GM12878 (cell line): Measurements from ENCODE around the gene ZNF883. TPM values are rescaled to one million over a fixed set of nuclear protein-coding genes. Genes with fewer than 3 reads are reported as not detected.

Experiments
- ATAC-seq: fragments of 200-7000 bp; cut with Tn5 transposase; 3 replicates; pipeline ENCODE4 v1.9.1; 2020; ENCODE audit warnings: mild to moderate bottlenecking, moderate library complexity
- BruUV-seq: library from RNA; stranded (reverse); fragments of 400-500 nt; replicated peaks from 2 replicates; lab custom pipeline; 2021; lab: Mats Ljungman, UMichigan
- CTCF ChIA-PET: fragments of 300-600 bp; sonication (Branson Sonifier 250); formaldehyde crosslinking; extraction: SDS; loops from one replicate; lab custom pipeline; 2021; ENCODE audit warnings: inconsistent platforms; lab: Yijun Ruan, JAX
- POLR2A ChIA-PET: fragments of 350-600 bp; formaldehyde crosslinking; extraction: SDS; loops from one replicate; lab custom pipeline; 2021; ENCODE audit warnings: inconsistent platforms; lab: Charles Lee
- RAD21 ChIA-PET: fragments of 300-600 bp; sonication (Branson Sonifier 250); formaldehyde crosslinking; loops from one replicate; lab custom pipeline; 2023; ENCODE audit warnings: antibody characterized with exemption; ENCODE audit not compliant: unreplicated experiment; lab: Charles Lee
- SMC1A ChIA-PET: fragments of 300-600 bp; sonication (Branson Sonifier 250); formaldehyde crosslinking; loops from one replicate; lab custom pipeline; 2023; ENCODE audit not compliant: unreplicated experiment, uncharacterized antibody; lab: Charles Lee
- DNase-seq: peaks from one replicate; pipeline ENCODE4 v3.0.0-alpha.2; 2011; ENCODE audit warnings: low read depth, low spot score
- FAIRE-seq: peaks from 3 replicates; lab custom pipeline; 2011; peaks lifted over from hg19 to GRCh38; lab: Jason Lieb, UNC
- H2AFZ ChIP-seq: 2 replicates; pipeline ENCODE4 v1.6.0; 2011; ENCODE audit warnings: low read depth, low read length, control low read depth; ENCODE audit not compliant: control insufficient read depth
- H3K27ac ChIP-seq: 2 replicates; pipeline ENCODE4 v1.5.1; 2011; ENCODE audit warnings: control low read depth; ENCODE audit not compliant: control insufficient read depth, insufficient read depth
- H3K27me3 ChIP-seq, 2 experiments: replicated peaks in 1 of 2; 2 replicates each; pipeline versions ENCODE4 v1.6.0 to v1.6.1; 2011; ENCODE audit warnings: low read length in 1 of 2; ENCODE audit not compliant: control insufficient read depth in 2 of 2, insufficient read depth in 2 of 2
- H3K36me3 ChIP-seq, 2 experiments: 2 replicates each; pipeline ENCODE4 v1.5.1; 2011; ENCODE audit warnings: low read length in 1 of 2; ENCODE audit not compliant: control insufficient read depth in 2 of 2, insufficient read depth in 2 of 2
- H3K4me1 ChIP-seq: 2 replicates; pipeline ENCODE4 v1.6.1; 2011; ENCODE audit warnings: mild to moderate bottlenecking, low read length, moderate library complexity, mixed read lengths; ENCODE audit not compliant: control insufficient read depth, insufficient read depth
- H3K4me2 ChIP-seq: 2 replicates; pipeline ENCODE4 v1.6.0; 2011; ENCODE audit warnings: control low read depth; ENCODE audit not compliant: control insufficient read depth, insufficient read depth
- H3K4me3 ChIP-seq: fragments of 200-600 bp; sonication (generic); 2 replicates; pipeline ENCODE4 v1.5.1; 2016
- H3K79me2 ChIP-seq: 2 replicates; pipeline ENCODE4 v1.6.0; 2011; ENCODE audit warnings: low read length; ENCODE audit not compliant: control insufficient read depth, insufficient read depth
- H3K9ac ChIP-seq: 2 replicates; pipeline ENCODE4 v1.8.0; 2011; ENCODE audit warnings: low read length, control low read depth, mixed read lengths; ENCODE audit not compliant: control insufficient read depth, insufficient read depth
- H3K9me3 ChIP-seq: replicated peaks from 3 replicates; pipeline ENCODE4 v1.5.1; 2011; ENCODE audit warnings: mild to moderate bottlenecking, low read length; ENCODE audit not compliant: control insufficient read depth, insufficient read depth
- H4K20me1 ChIP-seq: 2 replicates; pipeline ENCODE4 v1.6.0; 2011; ENCODE audit not compliant: control insufficient read depth, insufficient read depth
- CBX3 ChIP-seq: fragments of 200-600 bp; sonication (generic); IDR thresholded peaks from 2 replicates; pipeline ENCODE4 v1.6.1; 2016; ENCODE audit warnings: low read depth, borderline replicate concordance
- CEBPB ChIP-seq, 2 experiments: fragments of 150-350 bp in 1 of 2; IDR thresholded peaks; 2 replicates each; pipeline ENCODE4 v1.6.1; 2012 to 2014; ENCODE audit warnings: low read depth in 2 of 2, low read length in 2 of 2, borderline replicate concordance in 1 of 2, inconsistent platforms in 1 of 2
- CREB1 ChIP-seq: IDR thresholded peaks from 2 replicates; pipeline ENCODE4 v1.6.1; 2012; ENCODE audit warnings: low read depth, mild to moderate bottlenecking, inconsistent platforms
- EGR1 ChIP-seq, 2 experiments: IDR thresholded peaks; 1 replicate in 1 of 2; 2 replicates in 1 of 2; pipeline ENCODE4 v1.6.1; 2011 to 2012; ENCODE audit warnings: low read depth in 2 of 2, low read length in 2 of 2, borderline replicate concordance in 1 of 2, mild to moderate bottlenecking in 1 of 2, moderate library complexity in 1 of 2
- EP300 ChIP-seq, 2 experiments: fragments of 150-350 bp in 1 of 2; IDR thresholded peaks; 2 replicates each; pipeline ENCODE4 v1.6.1; 2011 to 2012; ENCODE audit warnings: low read depth in 2 of 2, low read length in 2 of 2, borderline replicate concordance in 1 of 2, improper control_type of control experiment in 1 of 2, inconsistent platforms in 1 of 2; ENCODE audit not compliant: control insufficient read depth in 1 of 2
- FOXK2 ChIP-seq: fragments of 450-650 bp; IDR thresholded peaks from 2 replicates; pipeline ENCODE4 v1.6.1; 2017; ENCODE audit warnings: mild to moderate bottlenecking, moderate library complexity
- GABPA ChIP-seq: IDR thresholded peaks from 2 replicates; pipeline ENCODE4 v1.6.1; 2014; ENCODE audit warnings: antibody characterized with exemption, low read depth, mild to moderate bottlenecking, inconsistent platforms
- JUND ChIP-seq: IDR thresholded peaks from 2 replicates; pipeline ENCODE4 v1.6.1; 2012; ENCODE audit warnings: low read depth, mild to moderate bottlenecking, low read length, improper control_type of control experiment, moderate library complexity
- KAT2A ChIP-seq: conservative IDR thresholded peaks from 2 replicates; pipeline ENCODE4 v1.6.1; 2011; ENCODE audit warnings: low read depth, low read length; ENCODE audit not compliant: control insufficient read depth
- MEF2B ChIP-seq: fragments of 450-650 bp; IDR thresholded peaks from 2 replicates; pipeline ENCODE4 v1.6.1; 2018; ENCODE audit warnings: mild to moderate bottlenecking, moderate library complexity; ENCODE audit not compliant: partially characterized antibody, poor library complexity, severe bottlenecking
- MTA3 ChIP-seq: IDR thresholded peaks from 2 replicates; pipeline ENCODE4 v1.6.1; 2012; ENCODE audit warnings: low read length, inconsistent platforms, borderline replicate concordance
- PAX5 ChIP-seq: IDR thresholded peaks from 2 replicates; pipeline ENCODE4 v1.6.1; 2011; ENCODE audit warnings: low read depth, low read length, borderline replicate concordance
- POLR2AphosphoS2 ChIP-seq: IDR thresholded peaks from 2 replicates; pipeline ENCODE4 v1.6.1; 2011; ENCODE audit warnings: low read depth, mild to moderate bottlenecking, low read length, improper control_type of control experiment, moderate library complexity
- SUZ12 ChIP-seq: fragments of 200-600 bp; sonication (generic); IDR thresholded peaks from one replicate; pipeline ENCODE4 v1.6.1; 2018; ENCODE audit warnings: antibody characterized with exemption, mild to moderate bottlenecking; ENCODE audit not compliant: unreplicated experiment
- TARDBP ChIP-seq: IDR thresholded peaks from 2 replicates; pipeline ENCODE4 v1.6.1; 2016; ENCODE audit warnings: borderline replicate concordance
- ZNF217 ChIP-seq: fragments of 450-650 bp; IDR thresholded peaks from 2 replicates; pipeline ENCODE4 v1.6.1; 2017; ENCODE audit warnings: antibody characterized with exemption, mild to moderate bottlenecking
- WGBS: methylation state at CpG from one replicate; pipeline ENCODE4 v1.1.6; 2016; ENCODE audit warnings: low lambda C conversion rate; ENCODE audit not compliant: insufficient replicate concordance, insufficient coverage; ENCODE audit errors: missing lambda C conversion rate; 5-methylcytosine and 5-hydroxymethylcytosine counted together
- in situ Hi-C: fragments of 300-500 bp; cut with MboI; formaldehyde crosslinking; loops from 9 replicates; pipeline ENCODE4 v1.14.3; 2018; ENCODE audit warnings: mixed read lengths
- intact Hi-C: fragments of 100-400 bp; cut with micrococcal nuclease; formaldehyde crosslinking; loops from one replicate; pipeline ENCODE4 v1.14.2; 2022; ENCODE audit not compliant: unreplicated experiment
- polyA plus RNA-seq, 11 experiments: library from polyadenylated mRNA; depleted of rRNA in 4 of 11; unstranded in 6 of 11; stranded (reverse) in 5 of 11; fragments of >200 nt; fragmentation: Nextera tagmentation in 4 of 11; fragmentation: Illumina TruSeq in 1 of 11; extraction: Ambion mirVana in 4 of 11; extraction: Trizol in 1 of 11; gene quantifications; 1 replicate in 1 of 11; 2 replicates in 10 of 11; pipeline versions ENCODE4 v1.2.1 to v1.2.3, GENCODE V29; 2011 to 2016; ENCODE audit warnings: inconsistent platforms in 2 of 11, missing spikeins in 2 of 11, low read depth in 1 of 11
- total RNA-seq, 4 experiments: library from RNA; depleted of rRNA in 3 of 4; stranded (reverse); fragments of >200 nt in 3 of 4; fragmentation: Illumina TruSeq in 1 of 4; extraction: Trizol in 1 of 4; gene quantifications; 2 replicates each; pipeline versions ENCODE4 v1.2.1 to v1.2.3, GENCODE V29; 2013 to 2021
- TF ChIP-seq, protein P1 (sequence below): fragments of 450-650 bp; IDR thresholded peaks from 2 replicates; pipeline ENCODE4 v1.6.1; 2017; ENCODE audit warnings: mild to moderate bottlenecking, low read depth, inconsistent platforms; ENCODE audit not compliant: poor library complexity, severe bottlenecking

The ZNF883 gene
- total and polyA plus RNA-seq, 10 of the 15 experiments (the other 5 are each of a cell fraction or from before 2014, with no cell fraction given): 0.10 to 0.72 (median 0.25) TPM

DNA sequence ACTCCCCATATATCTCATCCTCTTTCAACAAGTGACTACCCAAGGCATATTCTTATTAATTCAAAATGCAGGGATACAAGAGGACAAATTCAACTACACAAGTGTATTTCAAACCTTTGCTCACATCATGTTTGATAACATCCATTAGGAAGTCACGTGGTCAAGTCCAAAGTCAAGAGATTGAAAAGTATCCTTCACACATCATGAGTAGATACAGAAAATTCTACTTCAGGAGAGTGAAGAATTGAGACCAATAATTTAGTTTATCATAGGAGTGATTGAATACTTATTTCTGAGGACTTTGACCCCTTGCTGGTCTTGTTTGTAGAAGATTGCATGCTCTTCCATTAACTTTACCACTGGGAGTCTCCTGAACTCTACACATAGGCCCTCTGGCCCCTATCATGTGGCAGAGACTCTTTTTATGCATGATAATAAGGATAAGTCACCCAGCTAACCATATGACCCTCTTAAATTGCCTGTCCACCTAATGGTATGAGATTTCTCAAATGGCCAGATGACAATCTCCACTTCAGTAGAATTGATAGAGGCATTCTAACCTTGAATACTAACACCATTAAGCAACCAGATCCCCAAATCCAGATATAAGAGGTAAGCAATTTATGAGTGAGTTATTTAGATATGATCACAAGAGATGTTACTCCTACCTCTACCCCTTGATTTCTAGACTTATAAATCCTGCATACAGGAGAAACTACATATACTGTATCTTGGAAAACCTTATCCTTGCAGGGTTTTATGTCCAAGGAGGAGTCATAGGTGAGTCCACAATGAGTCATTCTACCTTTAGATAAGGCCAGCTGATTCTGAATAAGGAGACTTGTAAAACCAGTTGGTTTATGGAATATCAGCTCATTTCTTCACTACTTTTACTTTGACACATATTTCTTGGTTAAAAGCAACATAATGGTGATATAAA is 94.7 kb downstream of the ZNF883 start:
- CTCF ChIA-PET: interaction anchor here (2.0 to 2.4 kb wide), 2 partner anchors 14 to 195 kb away, joined by 5 to 9 read pairs; no protein-coding TSS in a partner anchor
- POLR2A ChIA-PET: no interaction called here
- no peak for TF ChIP-seq MEF2B
- TF ChIP-seq FOXK2: no peak
- TF ChIP-seq SUZ12: no peak
- TF ChIP-seq, protein P1, sequence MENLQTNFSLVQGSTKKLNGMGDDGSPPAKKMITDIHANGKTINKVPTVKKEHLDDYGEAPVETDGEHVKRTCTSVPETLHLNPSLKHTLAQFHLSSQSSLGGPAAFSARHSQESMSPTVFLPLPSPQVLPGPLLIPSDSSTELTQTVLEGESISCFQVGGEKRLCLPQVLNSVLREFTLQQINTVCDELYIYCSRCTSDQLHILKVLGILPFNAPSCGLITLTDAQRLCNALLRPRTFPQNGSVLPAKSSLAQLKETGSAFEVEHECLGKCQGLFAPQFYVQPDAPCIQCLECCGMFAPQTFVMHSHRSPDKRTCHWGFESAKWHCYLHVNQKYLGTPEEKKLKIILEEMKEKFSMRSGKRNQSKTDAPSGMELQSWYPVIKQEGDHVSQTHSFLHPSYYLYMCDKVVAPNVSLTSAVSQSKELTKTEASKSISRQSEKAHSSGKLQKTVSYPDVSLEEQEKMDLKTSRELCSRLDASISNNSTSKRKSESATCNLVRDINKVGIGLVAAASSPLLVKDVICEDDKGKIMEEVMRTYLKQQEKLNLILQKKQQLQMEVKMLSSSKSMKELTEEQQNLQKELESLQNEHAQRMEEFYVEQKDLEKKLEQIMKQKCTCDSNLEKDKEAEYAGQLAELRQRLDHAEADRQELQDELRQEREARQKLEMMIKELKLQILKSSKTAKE: no peak
- no peak for TF ChIP-seq TARDBP
- no peak for TF ChIP-seq CBX3
- no peak for TF ChIP-seq KAT2A
- TF ChIP-seq CREB1: no peak
- TF ChIP-seq MTA3: no peak
- TF ChIP-seq CEBPB (IDR thresholded peaks at IDR 0.05; ENCODE audit: borderline replicate concordance in 1 of 2, low read depth in 2 of 2, low read length in 2 of 2): no peak
- TF ChIP-seq EP300 (IDR thresholded peaks at IDR 0.05; ENCODE audit: borderline replicate concordance in 1 of 2, control insufficient read depth in 1 of 2, low read depth in 2 of 2, low read length in 2 of 2): no peak
- no peak for TF ChIP-seq JUND
- TF ChIP-seq GABPA: no peak
- no peak for TF ChIP-seq EGR1 (IDR thresholded peaks at IDR 0.05; ENCODE audit: borderline replicate concordance in 1 of 2, low read depth in 2 of 2, low read length in 2 of 2)
- no peak for TF ChIP-seq ZNF217
- TF ChIP-seq PAX5: no peak
- TF ChIP-seq POLR2AphosphoS2: no peak

More for the DNA sequence above, 94.7 kb downstream of the ZNF883 start:
- Histone ChIP-seq H3K27me3 (no peaks in the 10 kb centered on the region; a peak in 1 of 4 replicates), H3K79me2 (no peaks in the 10 kb centered on the region), H3K9ac (no peak overlapping the region), H3K4me1 (no peaks in the 10 kb centered on the region), H3K36me3 (no peaks in the 10 kb centered on the region), H4K20me1 (no peaks in the 10 kb centered on the region), H2AFZ (no peak overlapping the region), H3K27ac (no peak overlapping the region), H3K9me3 (no peaks in the 10 kb centered on the region), H3K4me2 (no peak overlapping the region), H3K4me3 (no peak overlapping the region)
- in situ Hi-C loops: no loop called here
- intact Hi-C loops: no loop called here
- no peak for DNase-seq
- ChIA-PET RAD21 (no interaction called here), SMC1A (no interaction called here)
- no peak for ATAC-seq
- BruUV-seq: no TSS peak
- FAIRE-seq: no peak
- WGBS: 0% methylated on average over 1 of the region's 1 CpG
